Activated B cell treated with CpG ODN at 0.5 μM for 24 hours (primary cell): ENCODE results near the gene C12orf42. TPM values are rescaled to one million over a fixed set of nuclear protein-coding genes. Genes with fewer than 3 reads are reported as not detected.

ENCODE experiments used
- ATAC-seq: fragments of 200-7000 bp; cut with Tn5 transposase; one replicate; pipeline ENCODE4 v1.10.0; 2021; ENCODE audit warnings: low read depth, mild to moderate bottlenecking, moderate library complexity
- CTCF ChIA-PET: fragments of 350-600 bp; sonication (Branson Sonifier 250); formaldehyde crosslinking; loops from one replicate; lab custom pipeline; 2021; ENCODE audit warnings: antibody characterized with exemption; lab: Charles Lee
- POLR2A ChIA-PET: fragments of 350-600 bp; sonication (Branson Sonifier 250); formaldehyde crosslinking; loops from one replicate; lab custom pipeline; 2021; ENCODE audit warnings: antibody characterized with exemption; lab: Charles Lee
- DNase-seq: peaks from one replicate; pipeline ENCODE4 v3.0.0; 2022
- H3K27ac Mint-ChIP-seq: one replicate; pipeline ENCODE4 v1.8.0; 2020; ENCODE audit warnings: mixed read lengths
- H3K27me3 Mint-ChIP-seq: one replicate; pipeline ENCODE4 v1.8.0; 2021; ENCODE audit warnings: mixed read lengths
- H3K36me3 Mint-ChIP-seq: one replicate; pipeline ENCODE4 v1.8.0; 2021; ENCODE audit warnings: low read depth, mixed read lengths
- H3K4me1 Mint-ChIP-seq: one replicate; pipeline ENCODE4 v1.8.0; 2021; ENCODE audit warnings: mixed read lengths
- H3K4me3 Mint-ChIP-seq: one replicate; pipeline ENCODE4 v1.8.0; 2020; ENCODE audit warnings: mild to moderate bottlenecking, mixed read lengths
- H3K9me3 Mint-ChIP-seq: one replicate; pipeline ENCODE4 v1.8.0; 2020; ENCODE audit warnings: mixed read lengths
- intact Hi-C: fragments of 100-400 bp; cut with micrococcal nuclease; formaldehyde crosslinking; loops from one replicate; pipeline ENCODE4 v1.15.1; 2024
- total RNA-seq: library from RNA; stranded (reverse); gene quantifications from 2 replicates; pipeline ENCODE4 v1.2.3, GENCODE V29; 2022
- TF ChIP-seq, protein P1 (sequence below): fragments of 200-600 bp; IDR thresholded peaks from one replicate; pipeline ENCODE4 v1.8.0; 2022; ENCODE audit warnings: antibody characterized with exemption, mild to moderate bottlenecking

C12orf42 gene
- total RNA-seq, 1 donor from 2014 or later, result 21.0 TPM

DNA sequence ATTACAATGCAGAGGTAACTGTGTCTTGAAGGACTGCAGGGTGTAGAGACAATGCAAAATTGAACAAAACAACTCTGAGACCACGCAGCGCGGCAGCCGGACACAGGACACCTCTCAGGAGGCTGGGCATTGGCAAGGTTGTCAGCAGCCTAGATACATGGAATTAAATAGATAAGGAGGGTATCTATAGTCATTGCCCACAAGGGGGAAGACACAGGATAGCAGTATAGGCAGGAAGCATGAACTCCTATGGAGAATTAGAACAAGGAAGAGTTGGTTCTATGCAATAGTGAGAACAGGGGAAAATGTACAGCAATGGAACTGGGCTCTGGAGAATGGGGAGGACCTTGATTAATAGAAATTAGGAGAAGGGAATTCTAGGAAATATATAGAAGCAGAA is 164.1 kb downstream of the C12orf42 start:
- DNase-seq (no peak), ATAC-seq (no peak)
- H3K36me3 Mint-ChIP-seq, result peaks cover 14% of the 10 kb centered on the region
- intact Hi-C loops, result no loop called here
- CTCF ChIA-PET, result no interaction called here
- H3K27ac Mint-ChIP-seq, result no peak overlapping the region
- TF ChIP-seq, protein P1, sequence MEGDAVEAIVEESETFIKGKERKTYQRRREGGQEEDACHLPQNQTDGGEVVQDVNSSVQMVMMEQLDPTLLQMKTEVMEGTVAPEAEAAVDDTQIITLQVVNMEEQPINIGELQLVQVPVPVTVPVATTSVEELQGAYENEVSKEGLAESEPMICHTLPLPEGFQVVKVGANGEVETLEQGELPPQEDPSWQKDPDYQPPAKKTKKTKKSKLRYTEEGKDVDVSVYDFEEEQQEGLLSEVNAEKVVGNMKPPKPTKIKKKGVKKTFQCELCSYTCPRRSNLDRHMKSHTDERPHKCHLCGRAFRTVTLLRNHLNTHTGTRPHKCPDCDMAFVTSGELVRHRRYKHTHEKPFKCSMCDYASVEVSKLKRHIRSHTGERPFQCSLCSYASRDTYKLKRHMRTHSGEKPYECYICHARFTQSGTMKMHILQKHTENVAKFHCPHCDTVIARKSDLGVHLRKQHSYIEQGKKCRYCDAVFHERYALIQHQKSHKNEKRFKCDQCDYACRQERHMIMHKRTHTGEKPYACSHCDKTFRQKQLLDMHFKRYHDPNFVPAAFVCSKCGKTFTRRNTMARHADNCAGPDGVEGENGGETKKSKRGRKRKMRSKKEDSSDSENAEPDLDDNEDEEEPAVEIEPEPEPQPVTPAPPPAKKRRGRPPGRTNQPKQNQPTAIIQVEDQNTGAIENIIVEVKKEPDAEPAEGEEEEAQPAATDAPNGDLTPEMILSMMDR, result no peak
- no peaks in the 10 kb centered on the region for H3K4me1 Mint-ChIP-seq
- H3K9me3 Mint-ChIP-seq, result no peaks in the 10 kb centered on the region
- H3K4me3 Mint-ChIP-seq, result no peak overlapping the region
- POLR2A ChIA-PET, result no interaction called here
- H3K27me3 Mint-ChIP-seq, result no peaks in the 10 kb centered on the region

DNA sequence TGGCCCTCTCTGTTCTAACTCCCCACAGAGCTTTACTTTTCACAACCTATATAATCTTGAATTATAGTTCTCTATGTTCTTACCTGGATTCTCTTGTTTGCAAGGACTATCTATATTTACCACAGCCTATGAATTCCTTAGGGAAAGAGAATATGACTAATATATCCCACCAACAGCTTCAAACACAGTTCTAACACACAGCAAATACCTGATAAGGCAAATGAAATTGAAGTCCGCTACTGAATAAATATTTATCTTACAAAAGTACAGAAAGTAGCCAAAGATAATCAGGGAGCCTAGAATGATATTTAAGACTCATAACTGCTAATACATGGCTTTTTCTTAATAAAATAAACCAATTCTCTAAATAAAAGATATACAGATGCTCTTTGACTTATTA is 165.1 kb downstream of the C12orf42 start:
- intact Hi-C loops, result no loop called here
- CTCF ChIA-PET, result no interaction called here
- ATAC-seq, result no peak
- H3K27ac Mint-ChIP-seq, result no peak overlapping the region
- TF ChIP-seq, protein P1, result no peak
- no peaks in the 10 kb centered on the region for H3K9me3 Mint-ChIP-seq
- peaks cover 12% of the 10 kb centered on the region for H3K36me3 Mint-ChIP-seq
- no peaks in the 10 kb centered on the region for H3K27me3 Mint-ChIP-seq
- POLR2A ChIA-PET, result no interaction called here
- DNase-seq, result no peak
- H3K4me3 Mint-ChIP-seq, result no peak overlapping the region
- no peaks in the 10 kb centered on the region for H3K4me1 Mint-ChIP-seq

DNA sequence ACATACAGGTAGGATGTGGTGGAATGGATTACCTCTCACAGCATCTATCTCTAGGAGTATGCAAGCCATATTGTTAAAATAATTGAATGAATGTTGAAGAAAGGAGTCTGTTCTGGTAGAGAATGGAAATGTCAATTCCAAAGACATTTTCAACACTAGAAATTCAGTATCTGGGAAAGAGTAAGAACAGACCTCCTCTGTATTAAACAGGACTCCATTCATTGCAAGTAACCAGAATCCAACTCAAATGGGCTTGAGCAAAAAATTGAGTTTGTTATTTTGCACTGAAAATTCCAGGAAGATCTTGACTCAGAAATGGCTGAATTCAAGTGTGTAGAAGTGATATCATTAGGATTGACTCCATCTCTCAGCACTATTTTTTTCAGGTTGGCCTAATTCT is 168.1 kb downstream of the C12orf42 start:
- peaks cover 20% of the 10 kb centered on the region for H3K36me3 Mint-ChIP-seq
- TF ChIP-seq, protein P1, result no peak
- H3K27me3 Mint-ChIP-seq, result no peaks in the 10 kb centered on the region
- H3K9me3 Mint-ChIP-seq, result no peaks in the 10 kb centered on the region
- intact Hi-C loops, result loop anchor here (2.0 kb wide), 2 partner anchors 167 to 445 kb away; partner anchors contain the start of gene C12orf42
- POLR2A ChIA-PET, result no interaction called here
- DNase-seq, result no peak
- CTCF ChIA-PET, result no interaction called here
- no peak overlapping the region for H3K27ac Mint-ChIP-seq
- no peak overlapping the region for H3K4me3 Mint-ChIP-seq
- ATAC-seq, result no peak
- H3K4me1 Mint-ChIP-seq, result no peaks in the 10 kb centered on the region

DNA sequence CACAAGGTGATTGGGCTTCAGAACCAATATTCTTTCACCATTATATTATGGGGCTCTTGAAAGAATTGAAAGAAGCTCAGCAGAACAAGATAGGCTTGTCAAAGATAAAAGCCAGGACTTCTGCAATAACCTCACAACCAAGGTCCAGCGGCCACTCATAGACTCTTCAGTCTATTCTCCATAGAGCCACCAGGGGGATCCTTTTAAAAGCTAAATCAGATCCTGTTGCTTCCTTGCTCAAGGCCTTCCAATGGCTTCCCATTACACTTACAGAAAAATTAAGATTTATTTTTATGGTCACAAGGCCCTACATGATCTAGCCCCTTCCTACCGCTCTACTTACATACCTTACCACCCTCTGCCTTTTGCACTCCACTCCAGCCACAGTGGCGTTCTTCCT is 169.6 kb downstream of the C12orf42 start:
- Mint-ChIP-seq H3K27me3 (no peaks in the 10 kb centered on the region), H3K4me3 (no peak overlapping the region), H3K9me3 (no peaks in the 10 kb centered on the region), H3K36me3 (peaks cover 29% of the 10 kb centered on the region), H3K4me1 (no peaks in the 10 kb centered on the region), H3K27ac (no peak overlapping the region)
- TF ChIP-seq, protein P1, result no peak
- ChIA-PET CTCF (interaction anchor here (0.7 to 2.8 kb wide), 6 partner anchors 75 to 377 kb away, joined by 3 to 18 read pairs (median 4); no protein-coding TSS in a partner anchor), POLR2A (no interaction called here)
- intact Hi-C loops, result loop anchor here (1.0 to 2.0 kb wide), 4 partner anchors 169 to 443 kb away; partner anchors contain the start of gene C12orf42
- DNase-seq (no peak), ATAC-seq (peak; percentile 42)

DNA sequence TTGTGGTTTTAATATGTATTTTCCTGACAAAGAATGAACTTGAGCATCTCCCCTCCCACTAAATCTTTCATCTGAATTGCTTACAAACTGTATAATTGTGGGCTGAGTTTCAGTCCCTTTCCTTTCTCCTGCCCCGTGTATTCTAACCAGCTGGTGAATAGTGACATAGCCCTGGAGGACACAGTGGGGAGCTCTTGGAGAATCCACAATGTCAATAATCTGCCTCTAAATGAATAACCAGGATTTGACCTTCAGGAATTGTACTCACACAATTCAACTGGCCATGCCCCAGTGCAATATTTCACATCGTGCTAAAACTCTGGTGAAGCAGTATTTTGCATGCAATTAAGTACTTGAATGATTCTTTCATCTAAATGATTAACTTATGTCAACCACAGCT is 177.2 kb downstream of the C12orf42 start:
- Mint-ChIP-seq H3K27ac (no peak overlapping the region), H3K4me3 (no peak overlapping the region), H3K27me3 (no peaks in the 10 kb centered on the region), H3K36me3 (peaks cover 56% of the 10 kb centered on the region), H3K4me1 (peaks cover 6% of the 10 kb centered on the region), H3K9me3 (peaks cover 23% of the 10 kb centered on the region)
- TF ChIP-seq, protein P1, result no peak
- ChIA-PET POLR2A (interaction anchor here (0.6 kb wide), 1 partner anchor 176 kb away, joined by 3 read pairs; no protein-coding TSS in a partner anchor), CTCF (no interaction called here)
- ATAC-seq (no peak), DNase-seq (no peak)
- intact Hi-C loops, result no loop called here
